D341Med (cell line): Measurements from ENCODE around the gene SORCS2.

Experiments used
- DNase-seq: peaks from one replicate; pipeline ENCODE4 v3.0.0; 2012; ENCODE audit warnings: low spot score

SORCS2 gene

DNA sequence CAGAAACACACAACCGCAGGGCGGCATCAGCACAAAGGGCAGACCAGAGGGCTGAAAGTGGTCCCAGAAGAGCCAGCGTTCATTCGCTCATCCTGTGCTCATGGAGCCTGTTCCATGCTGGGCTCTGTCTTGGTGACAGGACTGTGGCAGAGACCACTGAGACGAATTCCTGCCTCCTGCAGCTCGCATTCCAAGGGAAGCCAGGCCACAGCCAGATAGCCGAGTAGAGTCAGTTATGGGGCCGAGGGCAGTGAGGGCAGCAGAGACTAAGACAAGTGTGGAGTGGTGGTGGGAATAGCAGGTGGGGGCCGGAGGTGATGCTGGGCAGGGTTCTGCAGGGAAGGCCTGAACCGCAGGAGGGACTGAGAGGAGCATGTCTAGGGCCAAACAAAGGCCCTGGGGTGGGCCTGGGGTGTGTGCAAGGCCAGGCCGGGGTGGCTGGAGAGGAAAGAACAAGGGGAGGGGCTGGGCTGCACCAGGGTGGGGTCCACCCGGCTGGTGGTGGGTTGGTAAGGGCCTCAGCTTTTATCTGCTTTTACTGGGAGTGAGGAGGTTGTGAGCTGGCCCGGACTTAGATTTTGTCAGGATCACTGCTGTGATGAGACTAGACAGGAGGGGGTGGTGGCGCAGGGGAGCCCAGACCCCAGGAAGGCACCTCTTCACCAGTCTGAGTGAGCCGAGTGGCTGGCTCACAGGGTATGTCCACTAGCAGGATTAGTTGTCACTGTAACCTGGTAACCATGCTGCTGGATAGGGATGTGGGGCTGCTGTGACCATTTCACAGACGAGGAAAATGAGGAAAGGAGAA lies 236.1 kb downstream of the SORCS2 start:
- DNase-seq = no peak

DNA sequence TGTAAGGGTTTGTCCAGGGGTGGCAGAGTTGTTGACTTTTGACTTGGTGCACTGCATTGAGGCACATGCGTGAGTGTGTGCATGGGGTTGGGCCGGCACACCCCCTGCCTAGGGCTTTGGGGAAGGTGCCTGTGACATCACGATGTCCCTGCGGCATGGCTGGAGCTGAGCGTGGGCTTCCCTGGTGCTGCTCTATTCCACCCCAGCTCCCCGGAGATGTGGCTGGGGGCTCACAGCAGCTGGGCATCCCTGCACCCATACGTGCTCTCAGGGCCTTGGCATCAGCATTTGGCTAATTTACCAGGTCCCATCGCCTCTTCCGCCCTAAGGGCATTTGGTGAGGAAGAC lies 236.7 kb downstream of the SORCS2 start:
- DNase-seq = no peak

DNA sequence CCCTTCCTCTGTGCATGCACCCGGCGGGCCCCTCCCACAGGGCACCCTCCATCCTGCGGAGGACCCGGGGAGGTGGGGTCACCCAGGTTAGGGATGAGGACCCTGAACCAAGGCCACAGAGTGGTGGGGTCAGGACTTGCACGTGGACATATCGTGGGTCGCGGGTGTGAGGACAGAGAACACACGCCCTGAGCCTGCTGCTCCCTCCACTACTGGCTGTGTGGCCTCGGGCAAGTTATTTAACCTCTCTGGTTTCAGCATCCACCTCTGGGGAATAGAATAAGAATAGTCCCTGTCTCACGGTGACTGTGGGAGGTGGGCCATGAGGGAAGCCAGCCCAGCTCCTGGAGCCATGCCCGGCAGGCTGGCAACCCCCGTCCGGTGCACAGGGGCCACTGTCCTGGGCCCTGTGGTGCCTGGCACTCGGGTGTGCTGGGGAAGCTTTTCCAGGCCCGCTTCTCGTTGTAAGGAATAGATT lies 237.3 kb downstream of the SORCS2 start:
- DNase-seq = no peak

DNA sequence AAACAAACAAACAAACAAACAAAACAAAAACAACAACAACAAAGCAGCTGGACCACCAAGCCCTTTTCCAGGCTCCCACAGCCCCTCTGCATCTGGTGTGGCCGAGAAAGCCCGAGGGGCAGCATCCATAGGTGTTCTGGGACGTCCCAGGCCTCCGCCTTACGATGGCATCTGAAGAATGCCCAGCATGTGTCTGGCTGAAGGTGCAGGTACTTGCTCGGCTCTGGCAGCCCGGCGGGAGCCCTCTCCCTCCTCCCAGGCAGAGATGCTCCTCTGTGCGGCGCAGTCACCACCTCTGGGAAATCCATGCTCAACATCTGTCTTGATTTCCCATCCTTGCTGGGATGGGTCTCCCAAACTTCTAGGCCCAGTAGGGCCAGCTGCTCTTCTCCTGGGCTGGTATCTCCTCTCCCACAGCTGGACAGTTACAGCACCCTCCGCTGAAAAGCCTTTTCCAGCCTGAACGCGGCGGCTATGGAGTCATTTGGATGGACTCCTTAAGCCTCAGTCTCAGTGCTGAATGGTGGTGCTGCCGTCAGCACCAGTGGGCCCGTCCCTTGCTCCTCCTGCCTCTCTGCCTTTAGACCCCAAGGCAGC lies 238.1 kb downstream of the SORCS2 start:
- DNase-seq = no peak

DNA sequence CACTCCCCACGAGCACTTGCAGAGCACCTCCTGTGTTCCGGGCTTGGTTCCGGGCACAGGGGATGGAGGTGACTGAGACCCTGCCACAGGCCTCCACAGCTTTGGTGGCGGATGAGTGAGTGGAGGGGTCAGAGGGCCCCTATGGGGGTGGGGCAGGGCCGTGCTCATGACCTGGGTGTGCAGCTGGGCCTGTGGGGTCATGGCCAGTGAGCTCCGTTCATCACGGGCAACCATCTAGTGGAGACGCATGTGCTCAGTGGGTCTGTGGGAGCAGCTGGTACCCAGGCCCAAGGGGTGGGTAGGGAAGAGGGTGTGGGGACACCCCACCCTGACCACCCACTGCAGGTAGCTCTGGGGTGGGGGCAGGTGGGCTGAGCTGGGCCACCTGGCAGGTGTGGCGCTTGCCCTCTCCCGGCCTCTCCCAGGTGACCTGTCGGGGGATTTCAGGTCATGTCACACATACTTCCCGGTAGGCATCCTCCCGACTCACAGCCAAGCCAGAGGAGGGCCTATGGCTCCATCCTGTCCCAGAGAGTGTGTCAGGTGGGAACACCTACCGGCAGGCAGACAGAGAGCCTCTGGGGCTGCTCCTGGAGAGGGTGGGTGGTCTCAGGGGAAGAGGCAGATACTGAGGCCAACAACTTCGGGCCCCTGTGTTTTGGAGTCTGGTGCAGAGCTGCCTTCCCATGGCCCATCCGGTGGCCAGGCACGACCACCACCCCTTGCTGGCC lies 238.8 kb downstream of the SORCS2 start:
- DNase-seq = no peak

DNA sequence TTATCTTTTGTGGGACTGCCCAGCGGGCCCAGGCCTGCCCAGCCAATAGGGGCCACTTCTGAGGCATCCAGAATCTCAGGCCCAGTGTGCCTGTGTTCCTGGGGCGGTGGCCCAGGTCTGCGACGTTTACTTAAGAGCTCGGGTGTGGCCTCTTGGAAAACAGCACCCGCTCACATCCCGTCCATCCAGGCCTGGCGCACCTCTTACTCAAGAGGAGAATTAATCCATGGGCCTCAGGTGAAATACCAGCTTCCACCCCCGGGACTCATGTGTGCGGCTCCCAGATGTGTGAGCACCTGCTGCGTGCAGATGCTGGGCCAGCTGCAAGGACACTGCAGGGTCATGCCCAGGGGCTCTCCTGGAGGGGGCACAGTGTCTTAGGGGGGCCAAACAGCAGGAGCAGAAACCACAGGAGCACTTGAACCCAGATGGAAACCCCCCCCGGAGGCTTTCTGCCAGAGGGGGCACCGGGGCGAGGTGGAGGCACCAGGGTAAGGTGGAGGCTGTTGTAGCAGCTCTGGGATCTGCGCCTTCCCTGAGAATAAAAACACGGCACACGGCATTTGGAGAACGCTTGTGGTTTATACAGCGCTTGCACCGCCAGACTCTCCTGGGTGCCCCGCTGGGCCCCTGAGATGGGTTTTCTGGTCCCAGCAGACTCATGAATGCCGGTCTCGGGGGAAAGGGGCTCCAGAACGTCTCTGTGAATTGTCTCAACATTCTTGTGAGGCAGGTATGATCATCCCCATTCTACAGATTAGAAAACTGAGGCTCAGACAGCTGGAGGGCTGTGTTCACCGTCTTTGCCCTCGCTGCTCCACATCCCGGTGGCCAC lies 239.6 kb downstream of the SORCS2 start:
- no peak for DNase-seq

DNA sequence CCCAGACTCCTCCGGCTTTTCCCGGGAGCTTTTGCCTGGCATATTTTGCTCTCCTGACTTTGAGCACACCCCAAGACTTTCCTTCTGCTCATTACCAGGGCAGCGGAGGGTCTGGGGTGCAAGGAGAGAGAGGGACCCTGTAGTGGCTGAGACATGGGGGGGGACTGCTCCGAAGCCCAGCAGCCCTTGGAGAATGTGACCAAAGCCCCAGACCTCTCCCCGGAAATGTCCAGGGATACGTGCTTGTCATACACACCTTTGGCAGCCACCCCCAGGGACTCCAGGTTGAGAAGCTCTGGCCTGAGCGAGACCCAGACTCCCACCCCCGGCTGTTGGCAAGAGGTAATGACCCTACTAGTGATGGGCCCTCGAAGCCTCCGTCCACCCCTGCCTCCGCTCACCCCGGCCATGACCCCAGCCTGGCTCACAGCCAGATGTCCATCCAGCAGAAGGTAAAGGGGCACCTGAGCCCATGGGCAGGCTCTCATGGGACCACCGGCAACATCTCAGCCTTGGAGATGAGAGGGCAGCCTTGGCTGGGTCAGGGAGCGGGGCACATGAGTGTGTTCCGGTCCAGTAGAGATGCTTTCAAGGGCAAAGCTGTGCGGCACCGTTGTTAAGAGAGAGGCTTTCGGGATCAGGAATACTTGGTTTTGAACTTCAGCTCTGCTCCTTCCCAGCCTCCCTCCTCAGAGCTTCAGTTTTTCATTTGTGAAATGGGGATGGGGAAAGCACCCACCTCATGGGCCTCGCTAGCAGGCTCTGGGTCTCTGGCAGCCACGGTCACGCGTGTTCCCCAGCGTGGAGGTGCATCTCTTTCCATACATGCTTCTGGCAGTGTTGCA lies 240.4 kb downstream of the SORCS2 start:
- DNase-seq = no peak

DNA sequence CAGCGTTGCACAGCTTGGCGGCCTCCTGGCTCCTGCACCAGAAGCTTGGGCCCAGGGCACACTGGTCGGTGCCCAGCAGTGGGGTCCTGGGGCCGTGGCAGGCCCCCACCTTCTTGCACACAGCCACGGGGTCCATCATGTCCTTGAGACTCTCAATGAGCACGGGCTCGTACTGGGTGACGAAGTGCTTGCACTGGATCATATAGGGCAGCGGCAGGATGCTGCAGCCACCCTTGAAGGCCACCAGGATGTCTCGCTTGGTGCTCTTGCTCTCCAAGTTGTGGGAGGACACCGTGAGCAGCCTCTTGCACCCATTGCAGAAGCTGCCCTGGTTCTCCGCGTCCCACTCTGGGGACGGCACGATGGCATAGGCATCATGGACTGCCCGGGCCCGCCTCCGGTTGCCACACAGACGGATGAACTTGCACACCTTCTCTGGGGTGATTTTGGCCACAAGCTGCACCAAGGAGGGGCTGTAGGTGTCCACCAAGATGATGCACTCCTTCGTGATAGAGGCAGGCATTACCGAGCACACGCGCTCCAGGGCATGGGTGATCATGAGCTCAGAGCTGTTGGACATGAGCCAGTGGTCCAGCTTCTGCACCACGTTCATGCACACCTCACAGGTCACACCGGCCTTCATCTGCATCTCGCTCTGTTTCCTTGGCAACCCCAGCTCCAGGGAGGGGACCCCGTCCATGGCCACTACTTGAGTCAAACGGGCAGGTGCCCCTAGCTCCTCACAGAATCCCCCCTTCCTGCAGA lies 241.2 kb downstream of the SORCS2 start:
- no peak for DNase-seq

DNA sequence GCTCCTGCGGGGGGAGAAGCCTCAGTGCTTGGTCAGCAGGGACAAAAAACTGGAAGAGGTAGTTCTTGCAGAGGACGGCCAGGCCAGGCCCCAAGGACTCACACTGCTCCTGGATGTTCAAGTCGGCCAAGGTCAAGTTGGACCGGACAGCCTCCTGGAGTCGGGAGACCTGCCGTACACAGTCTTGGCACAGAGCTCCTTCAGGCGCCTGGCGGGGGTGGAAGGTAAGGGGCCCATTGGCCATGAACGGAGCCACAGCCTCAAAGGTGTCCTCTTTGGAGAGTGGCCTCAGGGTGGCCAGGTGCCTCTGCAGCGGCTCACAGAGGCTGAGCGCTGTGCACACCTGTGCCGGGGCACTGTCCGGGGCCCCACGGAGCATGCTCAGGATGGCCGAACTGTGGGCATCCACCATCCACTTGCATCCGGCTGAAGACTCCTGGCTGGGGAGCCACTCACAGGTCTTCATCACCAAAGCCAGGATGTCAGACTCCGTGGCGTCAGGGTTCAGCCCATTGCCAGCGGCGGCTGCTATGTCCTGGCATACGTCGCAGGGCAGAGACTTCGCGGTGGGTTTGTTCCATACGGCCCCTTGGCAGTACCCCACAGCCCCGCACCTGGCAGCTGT lies 241.9 kb downstream of the SORCS2 start:
- DNase-seq = no peak

DNA sequence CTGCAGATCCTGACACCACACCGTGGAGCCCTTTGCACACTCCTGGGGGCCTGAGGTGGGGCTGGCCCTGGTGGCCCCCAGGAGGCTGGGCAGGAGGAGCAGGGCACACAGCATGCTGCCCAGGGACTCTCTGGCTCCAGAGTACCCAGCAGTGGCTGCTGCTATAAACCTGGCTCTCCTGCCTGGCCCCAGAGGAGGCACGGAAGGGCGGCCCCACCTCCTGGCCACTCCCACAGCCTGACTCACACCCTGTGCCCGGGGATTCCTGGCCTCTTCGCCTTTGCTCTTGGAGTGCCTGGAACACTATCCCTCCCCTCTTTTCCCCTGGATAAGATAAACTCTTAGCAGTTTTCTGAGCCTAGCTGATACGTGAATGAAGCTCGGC lies 242.4 kb downstream of the SORCS2 start, which contains the start of gene PSAPL1:
TSS of gene PSAPL1 (minus strand) at position 165 of the 385 bp plus-strand sequence. CDS start at position 114, 51 bp downstream.
- no peak for DNase-seq

DNA sequence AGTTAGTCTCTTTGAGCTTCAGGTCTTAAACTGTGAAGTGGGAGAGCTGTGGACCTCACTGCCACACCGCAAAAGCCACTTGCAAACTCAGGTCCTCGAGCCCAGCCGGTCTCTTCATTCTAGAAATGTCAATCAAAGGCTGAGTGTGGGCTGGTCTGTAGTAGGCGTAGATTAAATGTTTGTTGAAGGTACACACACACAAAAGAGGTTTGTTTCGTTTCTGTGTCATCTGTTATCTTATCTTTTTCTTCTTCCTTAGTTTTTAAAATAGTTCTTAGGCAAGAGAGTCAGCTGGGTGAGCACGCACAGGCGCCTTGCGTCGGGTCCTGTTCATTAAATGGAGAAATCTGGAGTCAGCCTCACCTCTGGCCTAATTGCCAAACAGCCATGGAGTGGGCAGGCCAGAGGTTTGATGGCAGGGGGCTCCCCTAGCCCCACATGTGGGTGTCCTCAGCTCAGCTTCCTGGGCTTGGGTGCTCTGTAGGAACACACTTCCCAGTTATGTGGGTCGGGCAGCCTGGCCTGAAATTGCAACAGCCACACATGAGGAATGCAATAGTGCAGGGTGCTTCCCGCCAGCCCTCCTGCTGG lies 243.2 kb downstream of the SORCS2 start:
- DNase-seq = no peak

DNA sequence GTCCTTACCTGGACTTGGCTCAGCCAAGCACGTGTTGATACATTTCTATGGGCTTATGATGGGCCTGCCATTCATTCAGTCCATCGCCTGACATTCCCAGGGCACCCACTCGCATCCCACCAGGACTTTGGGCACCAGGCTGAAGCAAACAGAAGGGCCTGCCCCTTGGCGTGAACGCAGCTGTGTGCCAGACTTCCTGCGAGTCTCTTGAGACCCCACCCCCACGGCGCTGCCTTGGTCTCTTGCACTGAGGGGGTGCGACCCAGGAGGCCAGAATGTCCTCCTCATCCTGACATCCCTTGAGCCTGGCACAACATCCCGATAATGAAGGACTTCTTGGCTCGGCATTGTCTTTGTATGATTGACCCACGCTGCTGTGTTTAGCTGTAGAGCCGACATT lies 243.9 kb downstream of the SORCS2 start:
- no peak for DNase-seq

DNA sequence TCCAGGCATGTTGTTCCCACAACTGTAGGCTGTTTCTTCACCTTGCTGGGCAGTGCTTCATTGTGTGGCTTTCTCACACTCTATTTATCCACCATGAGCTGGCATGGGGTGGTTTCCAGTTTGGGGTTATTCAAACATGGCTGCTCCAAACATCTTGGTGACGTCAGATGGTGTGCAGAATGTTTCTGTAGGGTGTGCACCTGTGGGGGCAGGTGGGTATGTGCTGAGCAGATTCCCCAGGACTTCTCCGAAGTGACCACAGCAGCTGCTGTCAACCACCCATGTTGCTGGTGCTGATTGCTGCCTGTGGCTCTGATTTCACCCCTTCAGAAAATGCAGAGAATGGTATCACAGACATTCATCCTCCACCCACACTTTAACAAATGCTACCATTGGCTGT lies 247.4 kb downstream of the SORCS2 start:
- no peak for DNase-seq

DNA sequence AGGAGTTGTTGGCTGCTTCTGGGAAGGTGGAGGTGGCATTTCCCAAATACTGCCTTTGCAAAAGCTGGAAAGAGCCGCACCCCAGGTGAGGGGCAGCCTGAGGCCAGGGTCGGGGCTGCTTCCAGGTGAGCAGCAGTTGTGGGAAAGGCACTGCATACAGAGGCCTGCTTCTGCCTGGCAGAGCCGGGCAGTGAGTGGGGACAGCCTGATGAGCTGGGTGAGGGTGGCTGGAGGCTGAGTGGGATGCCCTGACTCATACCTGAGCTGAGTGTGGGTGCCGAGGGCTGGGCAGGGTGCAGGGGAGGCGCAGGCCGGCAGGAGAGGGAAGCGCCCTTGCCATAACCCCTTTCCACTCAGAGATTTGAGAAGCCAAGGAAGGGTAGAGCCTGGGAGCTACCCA lies 248.9 kb downstream of the SORCS2 start:
- DNase-seq = no peak

DNA sequence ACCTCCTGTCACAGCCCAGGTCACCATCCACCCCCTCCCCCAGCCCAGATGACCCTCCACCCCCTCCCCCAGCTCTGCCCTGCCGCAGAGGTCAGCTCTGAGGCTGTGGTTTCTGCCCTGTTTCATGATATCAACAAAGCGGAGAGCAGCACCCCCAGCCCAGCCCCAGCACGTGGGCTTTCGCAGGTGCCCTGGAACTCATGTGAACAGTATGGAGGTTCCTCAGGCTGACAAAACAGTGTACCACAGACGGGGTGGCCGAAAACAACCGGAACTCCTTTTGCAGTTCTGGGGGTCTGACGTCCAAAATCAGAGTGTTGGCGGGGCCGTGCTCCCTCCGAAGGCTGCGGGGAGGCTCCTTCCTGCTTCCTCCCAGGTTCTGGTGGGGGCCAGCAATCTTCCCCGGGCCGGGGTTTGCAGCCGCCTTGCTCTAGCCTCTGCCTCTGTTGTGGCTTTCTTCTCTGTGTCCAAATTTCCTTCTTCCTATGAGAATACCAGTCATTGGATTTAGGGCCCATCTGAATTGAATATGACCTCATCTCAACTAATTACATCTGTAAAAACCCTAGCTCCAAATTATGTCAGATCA lies 250.3 kb downstream of the SORCS2 start:
- no peak for DNase-seq

DNA sequence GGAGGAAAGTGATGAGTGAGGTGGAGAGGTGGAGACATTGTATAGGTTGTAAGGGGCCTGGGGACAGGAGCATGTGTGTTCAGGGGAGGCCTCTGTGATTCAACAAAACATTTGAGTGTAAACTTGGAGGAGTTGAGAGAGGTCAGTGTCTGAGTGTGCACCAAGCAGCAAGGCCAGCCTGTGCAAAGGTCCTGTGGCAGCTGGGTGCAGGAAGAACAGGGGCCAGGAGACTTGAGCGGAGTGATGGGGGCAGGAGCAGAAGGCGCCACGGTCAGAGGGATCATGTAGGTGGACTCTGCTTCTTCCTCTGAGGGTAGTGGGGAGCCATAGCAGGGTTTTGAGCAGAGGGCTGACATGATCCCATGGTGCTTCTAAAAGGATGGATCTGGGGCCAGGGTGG lies 252.0 kb downstream of the SORCS2 start:
- no peak for DNase-seq

DNA sequence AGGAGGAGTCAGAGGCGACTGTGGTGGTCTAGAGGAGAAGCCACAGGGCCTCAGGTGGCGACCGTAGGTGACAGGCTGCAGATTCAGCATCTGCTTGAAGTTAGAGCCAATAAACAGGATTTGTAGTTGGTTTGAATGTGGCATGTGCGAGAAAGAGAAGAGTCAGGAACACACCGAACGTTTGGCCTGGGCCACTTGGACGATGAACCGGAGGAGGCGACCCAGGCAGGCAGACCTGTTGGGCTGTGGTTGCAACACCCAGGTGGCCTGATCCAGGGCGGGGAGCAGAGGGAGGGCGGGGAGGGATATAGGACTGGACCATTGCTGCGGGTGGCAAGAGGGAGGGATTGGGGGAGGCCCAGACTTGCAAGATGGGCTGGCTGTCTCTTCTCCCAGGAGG lies 252.4 kb downstream of the SORCS2 start:
- DNase-seq = no peak

DNA sequence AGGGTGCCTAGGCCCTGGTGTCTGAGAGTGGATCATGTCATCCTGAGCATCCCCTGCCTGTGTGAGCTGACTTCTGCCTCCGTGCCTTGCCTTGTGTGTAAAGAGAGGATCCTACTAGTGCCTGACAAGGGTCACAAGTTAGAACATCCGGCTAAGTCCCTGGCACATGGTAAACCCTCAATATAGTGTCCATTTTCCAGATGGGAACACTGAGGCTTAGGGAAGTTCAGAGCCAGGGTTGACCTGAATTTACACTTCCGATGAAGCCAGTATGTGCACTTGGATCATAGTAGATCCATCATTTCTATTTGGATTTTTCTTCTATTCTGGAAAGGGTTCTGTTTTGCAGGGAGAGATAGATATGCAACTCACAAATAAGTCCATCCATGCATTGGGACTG lies 254.9 kb downstream of the SORCS2 start:
- DNase-seq = no peak

DNA sequence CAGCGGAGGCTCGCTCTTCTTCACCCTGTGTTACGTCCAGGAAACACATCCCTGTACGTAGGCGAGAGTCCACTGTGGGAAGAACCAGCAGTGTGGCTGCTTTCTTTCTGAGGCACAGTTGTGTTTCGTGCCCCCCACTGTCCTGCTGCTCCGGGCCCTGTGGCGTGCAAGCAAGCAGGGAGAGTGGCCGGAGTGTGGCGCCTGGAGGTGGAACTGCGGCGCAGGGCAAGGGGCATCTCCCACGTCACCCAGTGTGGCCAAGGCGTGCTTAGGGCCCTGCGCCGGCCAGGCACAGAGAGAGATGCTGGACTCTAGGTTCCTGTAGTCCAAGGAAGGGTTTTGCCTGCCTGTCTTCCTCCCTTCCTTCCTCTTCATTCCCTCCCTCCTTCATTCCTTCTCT lies 255.7 kb downstream of the SORCS2 start:
- no peak for DNase-seq
